ENCODE measurements around the gene TRIP6. TPM values are rescaled to one million over a fixed set of nuclear protein-coding genes. Genes with fewer than 3 reads are reported as not detected.
"Not testable (repeated sequence)": the region's sequence is repeated elsewhere in the genome, so short reads cannot be mapped to it uniquely, and the experiment has no call there.

The TRIP6 gene
- total RNA-seq, 2 experiments from 2014 or later, result 28.9 to 30.1 TPM

- Mint-ChIP-seq H3K9me3 (no peaks in the 10 kb centered on the region), H3K27ac (no peak overlapping the region), H3K4me3 (no peak overlapping the region), H3K36me3 (ENCODE audit: low read depth) (no peaks in the 10 kb centered on the region), H3K4me1 (peaks cover 15% of the 10 kb centered on the region), H3K27me3 (peaks cover 28% of the 10 kb centered on the region)
- ChIA-PET CTCF (interaction anchor here (2.0 to 5.2 kb wide), 2 partner anchors 158 to 176 kb away, joined by 6 to 23 read pairs; no protein-coding TSS in a partner anchor), POLR2A (no interaction called here)
- no peak for DNase-seq
Observed at GRCh38 chr7:100900978-100901377, 33.8 kb downstream of the TRIP6 start.

- peaks cover 10% of the 10 kb centered on the region for H3K4me1 Mint-ChIP-seq
- no peak overlapping the region for H3K27ac Mint-ChIP-seq
- no peak for DNase-seq
- H3K36me3 Mint-ChIP-seq (ENCODE audit: low read depth), result no peaks in the 10 kb centered on the region
- ChIA-PET POLR2A (interaction anchor here (0.9 kb wide), 1 partner anchor 40 kb away, joined by 3 read pairs; no protein-coding TSS in a partner anchor), CTCF (interaction anchor here (0.6 to 5.2 kb wide), 5 partner anchors 10 to 220 kb away, joined by 3 to 23 read pairs (median 4); no protein-coding TSS in a partner anchor)
- H3K27me3 Mint-ChIP-seq, result peaks cover 22% of the 10 kb centered on the region
- no peak overlapping the region for H3K4me3 Mint-ChIP-seq
- no peaks in the 10 kb centered on the region for H3K9me3 Mint-ChIP-seq
Observed at GRCh38 chr7:100901921-100902332, 34.7 kb downstream of the TRIP6 start.

GRCh38 chr7:100902638-100903037, 35.5 kb downstream of the TRIP6 start:
- Mint-ChIP-seq H3K4me1 (peaks cover 8% of the 10 kb centered on the region), H3K27me3 (peaks cover 17% of the 10 kb centered on the region), H3K4me3 (no peak overlapping the region), H3K36me3 (ENCODE audit: low read depth) (no peaks in the 10 kb centered on the region), H3K27ac (no peak overlapping the region), H3K9me3 (no peaks in the 10 kb centered on the region)
- ChIA-PET POLR2A (no interaction called here), CTCF (interaction anchor here (5.2 kb wide), 1 partner anchor 156 kb away, joined by 23 read pairs; no protein-coding TSS in a partner anchor)
- DNase-seq, result no peak

- H3K9me3 Mint-ChIP-seq, result no peaks in the 10 kb centered on the region
- no peak overlapping the region for H3K4me3 Mint-ChIP-seq
- peaks cover 8% of the 10 kb centered on the region for H3K27me3 Mint-ChIP-seq
- ChIA-PET POLR2A (no interaction called here), CTCF (no interaction called here)
- no peaks in the 10 kb centered on the region for H3K36me3 Mint-ChIP-seq (ENCODE audit: low read depth)
- DNase-seq, result no peak
- no peak overlapping the region for H3K27ac Mint-ChIP-seq
- H3K4me1 Mint-ChIP-seq, result no peaks in the 10 kb centered on the region
Observed at GRCh38 chr7:100908512-100908911, 41.3 kb downstream of the TRIP6 start.

GRCh38 chr7:100910443-100910842, 43.3 kb downstream of the TRIP6 start:
- H3K4me3 Mint-ChIP-seq; DNase-seq; H3K4me1 Mint-ChIP-seq; H3K36me3 Mint-ChIP-seq (ENCODE audit: low read depth); POLR2A ChIA-PET; H3K27ac Mint-ChIP-seq; H3K27me3 Mint-ChIP-seq; H3K9me3 Mint-ChIP-seq: not testable (repeated sequence)
- CTCF ChIA-PET, result interaction anchor here (0.6 to 1.0 kb wide), 2 partner anchors 40 to 58 kb away, joined by 4 read pairs; partner anchors contain the start of gene SLC12A9

- no peaks in the 10 kb centered on the region for H3K4me1 Mint-ChIP-seq
- no peak overlapping the region for H3K27ac Mint-ChIP-seq
- POLR2A ChIA-PET, result no interaction called here
- CTCF ChIA-PET, result interaction anchor here (0.7 kb wide), 1 partner anchor 46 kb away, joined by 6 read pairs; no protein-coding TSS in a partner anchor
- H3K27me3 Mint-ChIP-seq, result peaks cover 9% of the 10 kb centered on the region
- DNase-seq, result no peak
- H3K9me3 Mint-ChIP-seq, result no peaks in the 10 kb centered on the region
- no peak overlapping the region for H3K4me3 Mint-ChIP-seq
- H3K36me3 Mint-ChIP-seq (ENCODE audit: low read depth), result no peaks in the 10 kb centered on the region
Observed at GRCh38 chr7:100911484-100911883, 44.3 kb downstream of the TRIP6 start.

GRCh38 chr7:100914208-100914878, 47.2 kb downstream of the TRIP6 start:
- no peak overlapping the region for H3K27ac Mint-ChIP-seq

GRCh38 chr7:100914879-100915447, 47.8 kb downstream of the TRIP6 start:
- H3K9me3 Mint-ChIP-seq, result no peaks in the 10 kb centered on the region
- no peak overlapping the region for H3K27ac Mint-ChIP-seq
- H3K36me3 Mint-ChIP-seq (ENCODE audit: low read depth), result no peaks in the 10 kb centered on the region
- no peak for DNase-seq
- ChIA-PET CTCF (no interaction called here), POLR2A (no interaction called here)
- H3K27me3 Mint-ChIP-seq, result peaks cover 10% of the 10 kb centered on the region
- no peaks in the 10 kb centered on the region for H3K4me1 Mint-ChIP-seq
- no peak overlapping the region for H3K4me3 Mint-ChIP-seq

More at GRCh38 chr7:100914208-100914878, 47.2 kb downstream of the TRIP6 start:
- Mint-ChIP-seq H3K27me3 (peaks cover 10% of the 10 kb centered on the region), H3K4me3 (no peak overlapping the region), H3K4me1 (no peaks in the 10 kb centered on the region), H3K36me3 (ENCODE audit: low read depth) (no peaks in the 10 kb centered on the region), H3K9me3 (no peaks in the 10 kb centered on the region)
- CTCF ChIA-PET, result no interaction called here
- no peak for DNase-seq
- POLR2A ChIA-PET, result no interaction called here

GRCh38 chr7:100919335-100919734, 52.1 kb downstream of the TRIP6 start:
- H3K27me3 Mint-ChIP-seq, result peaks cover 35% of the 10 kb centered on the region
- H3K9me3 Mint-ChIP-seq; H3K27ac Mint-ChIP-seq; DNase-seq; H3K36me3 Mint-ChIP-seq (ENCODE audit: low read depth); H3K4me1 Mint-ChIP-seq; POLR2A ChIA-PET; H3K4me3 Mint-ChIP-seq; CTCF ChIA-PET: not testable (repeated sequence)

GRCh38 chr7:100919779-100920437, 52.7 kb downstream of the TRIP6 start:
- DNase-seq; H3K4me1 Mint-ChIP-seq; H3K9me3 Mint-ChIP-seq; H3K36me3 Mint-ChIP-seq (ENCODE audit: low read depth); H3K27ac Mint-ChIP-seq; POLR2A ChIA-PET; CTCF ChIA-PET; H3K4me3 Mint-ChIP-seq: not testable (repeated sequence)
- H3K27me3 Mint-ChIP-seq, result peaks cover 35% of the 10 kb centered on the region

GRCh38 chr7:100921039-100921438, 53.9 kb downstream of the TRIP6 start:
- no peaks in the 10 kb centered on the region for H3K36me3 Mint-ChIP-seq (ENCODE audit: low read depth)
- H3K9me3 Mint-ChIP-seq, result no peaks in the 10 kb centered on the region
- POLR2A ChIA-PET, result no interaction called here
- no peaks in the 10 kb centered on the region for H3K4me1 Mint-ChIP-seq
- no peak for DNase-seq
- H3K4me3 Mint-ChIP-seq, result no peak overlapping the region
- H3K27ac Mint-ChIP-seq, result no peak overlapping the region
- H3K27me3 Mint-ChIP-seq, result peaks cover 35% of the 10 kb centered on the region
- CTCF ChIA-PET, result interaction anchor here (0.6 kb wide), 1 partner anchor 223 kb away, joined by 3 read pairs; no protein-coding TSS in a partner anchor
